GM13976 (cell line): Measurements from ENCODE around the gene CLC.
"Not testable (repeated sequence)": the region's sequence is repeated elsewhere in the genome, so short reads cannot be mapped to it uniquely, and the experiment has no call there.

Source experiments
- DNase-seq: peaks from one replicate; pipeline ENCODE4 v3.0.0; 2012; ENCODE audit warnings: low spot score
- CTCF ChIP-seq: IDR thresholded peaks from 2 replicates; pipeline ENCODE4 v1.5.1; 2012; ENCODE audit warnings: borderline replicate concordance, mild to moderate bottlenecking; ENCODE audit not compliant: insufficient read depth; ENCODE audit errors: extremely low read depth, missing control alignments, control extremely low read depth
- in situ Hi-C: fragments of 300-500 bp; cut with MboI; formaldehyde crosslinking; loops from one replicate; pipeline ENCODE4 v1.12.0; 2022; ENCODE audit warnings: low sequenced_read_pairs, mixed read lengths, inconsistent platforms; ENCODE audit not compliant: unreplicated experiment

The CLC gene

DNA sequence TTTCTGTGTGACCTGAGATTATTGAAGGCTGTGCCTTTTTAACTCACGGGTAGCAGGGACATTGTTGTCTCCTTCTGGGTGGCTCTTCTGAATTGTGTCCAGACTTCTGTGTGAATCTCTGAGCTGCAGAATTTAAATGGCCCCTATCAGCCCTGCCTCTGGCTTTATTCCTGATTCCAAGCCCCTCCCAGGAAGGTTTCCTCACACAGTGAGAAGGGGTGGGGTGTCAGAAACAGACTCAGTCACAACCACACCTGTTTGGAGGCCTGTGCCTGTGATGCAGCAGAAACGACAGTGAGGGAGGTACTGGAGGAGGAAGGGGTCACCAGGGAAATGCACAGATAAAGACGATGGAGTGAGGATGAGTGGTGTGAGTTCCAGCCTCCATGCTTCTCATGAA is at the start of gene CLC:
CLC (minus strand) TSS at position 139 of the 400 bp plus-strand sequence; CDS start at position 62, 77 bp downstream.
- no peak for DNase-seq
- in situ Hi-C loops, result no loop called here
- no peak for TF ChIP-seq CTCF

DNA sequence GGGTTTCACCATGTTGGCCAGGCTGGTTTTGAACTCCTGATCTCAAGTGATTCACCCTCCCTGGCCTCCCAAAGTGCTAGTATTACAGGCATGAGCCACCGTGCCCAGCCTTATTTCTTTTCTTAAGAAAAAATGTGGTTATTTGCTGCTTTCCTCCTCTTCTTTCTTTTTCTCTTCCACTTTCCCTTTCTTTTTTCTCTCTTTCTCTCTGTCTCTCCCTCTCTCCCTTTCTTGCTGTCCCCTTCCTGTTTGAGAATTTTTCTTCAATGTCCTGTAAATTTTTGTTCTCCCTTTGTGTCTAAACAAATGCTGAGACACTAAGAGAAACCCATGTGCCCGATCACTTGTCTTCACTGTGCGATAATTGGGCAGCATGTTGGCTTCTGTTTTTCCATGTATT is 43.1 kb upstream of the CLC start:
- no peak for DNase-seq
- no peak for TF ChIP-seq CTCF
- in situ Hi-C loops, result no loop called here

DNA sequence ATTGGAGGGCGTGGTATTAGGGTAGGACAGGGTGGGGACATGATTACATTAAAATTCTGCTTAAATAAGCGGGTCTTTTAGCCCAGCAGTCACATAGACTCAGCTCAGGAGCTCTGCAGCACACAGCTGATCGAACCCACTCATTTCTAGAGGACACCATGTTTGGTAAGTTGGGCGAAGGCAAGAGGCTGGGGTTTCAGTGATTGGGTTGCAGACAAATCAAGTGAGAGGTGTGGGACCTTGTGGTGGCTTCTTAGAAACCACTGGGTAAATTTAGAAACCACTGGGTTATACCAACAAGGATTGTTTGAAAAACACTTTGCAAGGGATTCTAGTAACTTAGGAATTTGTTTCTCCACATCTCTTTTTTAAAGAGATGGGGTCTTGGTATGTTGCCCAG is 40.9 kb upstream of the CLC start, which contains the start of gene LEUTX:
LEUTX (plus strand) TSS at position 92 of the 400 bp plus-strand sequence; CDS start at position 159, 67 bp downstream.
- in situ Hi-C loops, result no loop called here
- no peak for TF ChIP-seq CTCF
- peak; percentile 23 for DNase-seq

DNA sequence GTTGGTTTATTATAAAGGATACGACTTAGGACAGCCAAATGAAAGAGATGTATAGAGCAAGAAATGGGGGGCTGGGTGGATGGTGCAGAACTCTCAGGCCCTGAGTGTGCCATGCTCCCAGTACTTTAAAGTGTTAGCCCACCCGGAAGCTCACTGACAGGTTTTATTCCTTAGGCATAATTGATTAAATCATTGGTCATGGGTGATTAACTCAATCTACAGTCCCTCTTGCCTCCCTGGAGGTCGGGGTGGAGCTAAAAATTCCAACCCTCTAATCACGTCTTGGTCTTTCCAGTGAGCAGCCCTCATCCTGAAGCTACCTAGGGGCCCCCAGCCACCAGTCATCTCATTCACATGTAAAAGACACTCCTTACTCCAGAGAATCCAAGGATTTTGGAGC is 31.0 kb upstream of the CLC start:
- in situ Hi-C loops, result no loop called here
- TF ChIP-seq CTCF, result no peak
- no peak for DNase-seq

DNA sequence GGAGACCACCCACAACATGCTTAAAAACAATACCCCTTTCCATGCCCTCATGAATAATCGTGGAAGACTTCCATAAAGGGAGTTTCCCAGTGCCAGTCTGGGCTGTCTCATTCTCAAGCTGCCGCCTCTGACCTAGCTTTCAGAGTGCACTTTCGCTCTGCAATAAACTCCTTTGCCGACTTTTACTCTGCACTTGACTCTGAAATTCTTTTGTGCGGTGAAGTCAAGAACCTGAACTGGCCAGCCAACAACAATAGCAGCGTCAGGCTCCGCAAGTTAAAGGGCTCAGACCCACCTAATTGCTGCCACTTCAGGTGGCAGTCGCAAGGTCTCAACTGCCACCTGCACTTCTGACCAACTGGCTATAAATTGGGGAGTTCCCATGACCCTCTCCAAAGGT is 30.5 kb upstream of the CLC start:
- in situ Hi-C loops, result no loop called here
- TF ChIP-seq CTCF, result no peak
- no peak for DNase-seq

- in situ Hi-C loops, result no loop called here
- DNase-seq, result no peak
These were observed 27.6 kb upstream of the CLC start for GRCh38 chr19:39765091-39766076.

DNA sequence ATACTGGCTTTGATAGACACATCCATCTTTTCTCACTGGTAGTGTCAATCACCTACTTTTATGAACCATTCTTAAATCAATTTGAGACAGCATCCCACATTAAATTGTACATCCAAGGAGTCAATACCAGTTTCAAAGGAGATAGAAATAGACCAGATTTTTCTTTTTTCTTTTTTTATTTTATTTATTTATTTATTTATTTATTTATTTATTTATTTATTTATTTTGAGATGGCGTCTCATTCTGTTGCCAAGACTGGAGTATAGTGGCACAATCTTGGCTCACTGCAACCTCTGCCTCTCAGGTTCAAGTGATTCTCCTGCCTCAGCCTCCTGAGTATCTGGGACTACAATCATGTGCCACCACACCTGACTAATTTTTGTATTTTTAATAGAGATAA is 24.0 kb upstream of the CLC start:
- in situ Hi-C loops, DNase-seq: not testable (repeated sequence)

More at GRCh38 chr19:39765091-39766076, 27.6 kb upstream of the CLC start:
- peak; percentile 55 for TF ChIP-seq CTCF
